Activated CD4-positive, alpha-beta T cell treated with anti-CD3 and anti-CD28 coated beads for 4 hours (primary cell): ENCODE results near the gene SCGB3A1.

Experiments used
- DNase-seq, 2 donors: peaks; one replicate each; pipeline ENCODE4 v3.0.0-alpha.2; 2020

The SCGB3A1 gene

DNA sequence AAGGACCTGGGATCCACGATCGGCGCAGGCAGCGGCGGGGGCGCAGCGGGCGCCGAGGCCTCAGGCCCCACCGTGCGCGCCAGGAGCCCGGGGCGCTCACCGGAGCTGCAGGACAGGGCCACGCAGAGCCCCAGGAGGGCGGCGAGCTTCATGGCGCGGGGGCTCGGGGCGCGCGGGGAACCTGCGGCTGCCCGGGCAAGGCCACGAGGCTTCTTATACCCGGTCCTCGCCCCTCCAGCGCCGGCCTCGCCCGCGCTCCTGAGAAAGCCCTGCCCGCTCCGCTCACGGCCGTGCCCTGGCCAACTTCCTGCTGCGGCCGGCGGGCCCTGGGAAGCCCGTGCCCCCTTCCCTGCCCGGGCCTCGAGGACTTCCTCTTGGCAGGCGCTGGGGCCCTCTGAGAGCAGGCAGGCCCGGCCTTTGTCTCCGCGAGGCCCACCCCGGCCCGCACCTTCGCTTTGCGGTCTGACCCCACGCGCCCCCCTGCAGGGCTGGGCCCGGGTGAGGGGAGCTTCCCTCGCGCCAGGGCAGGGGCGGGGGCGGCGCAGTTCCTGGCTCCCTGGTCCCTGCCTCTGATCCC lies at the start of gene SCGB3A1:
Gene SCGB3A1 (minus strand): TSS at position 189 of the 577 bp plus-strand sequence. CDS start 37 bp downstream, at position 152.
- no peak for DNase-seq

DNA sequence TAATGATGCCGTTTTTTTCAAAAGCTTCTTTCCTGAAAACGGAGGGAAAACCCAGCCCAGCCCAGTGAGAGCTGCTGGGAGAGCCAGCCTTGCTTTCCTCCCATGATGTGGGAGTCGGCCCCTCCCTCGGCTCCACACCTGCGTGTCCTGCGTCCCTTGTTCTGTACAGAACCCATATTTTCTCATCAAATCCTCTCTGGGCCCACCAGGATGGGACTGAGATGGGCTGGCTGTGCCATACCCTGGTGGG lies 49.2 kb upstream of the SCGB3A1 start:
- DNase-seq, result no peak

DNA sequence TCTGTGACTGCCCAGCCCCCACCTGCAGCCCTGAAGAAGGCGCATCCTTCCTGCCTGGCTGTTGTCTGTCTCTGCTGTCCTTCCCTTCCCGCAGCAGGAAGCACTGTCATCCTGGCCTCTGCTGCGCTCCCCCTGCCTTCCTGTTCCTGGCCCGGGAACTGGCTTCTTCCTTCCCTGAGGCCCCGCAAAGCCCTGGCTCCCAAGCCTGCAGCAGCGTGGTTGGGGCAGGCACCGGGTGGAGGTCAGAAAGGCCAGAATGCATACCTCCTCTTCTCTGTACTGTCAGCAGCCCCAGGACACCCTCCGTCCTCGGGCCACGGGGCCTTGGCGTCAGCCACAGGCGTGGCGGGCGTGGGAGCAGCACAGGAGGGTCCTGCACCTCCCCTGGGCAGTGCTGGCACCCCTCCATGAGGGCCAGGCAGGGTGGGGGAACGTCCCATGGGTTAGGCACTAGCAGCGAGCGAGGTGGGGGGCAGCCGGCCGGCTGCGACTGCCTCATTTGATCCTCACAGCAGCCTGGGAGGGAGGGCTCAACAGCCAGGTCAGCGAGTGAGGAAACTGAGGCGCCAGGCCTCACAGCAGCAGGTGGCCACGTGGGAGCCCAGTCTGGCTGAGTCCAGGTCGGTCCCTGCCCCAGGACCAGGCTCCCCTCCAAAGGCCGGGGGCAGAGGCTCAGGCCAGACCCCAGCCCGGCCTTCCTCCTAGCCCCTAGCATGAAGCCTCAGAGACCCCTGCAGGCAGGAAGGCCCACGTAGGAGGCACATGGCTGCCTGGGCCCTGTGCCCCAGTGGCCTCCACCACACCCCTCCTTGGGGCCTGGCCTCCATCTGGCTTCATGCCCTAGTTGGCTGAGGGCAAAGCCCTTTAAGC lies 48.7 kb upstream of the SCGB3A1 start:
- DNase-seq, result no peak

- no peak for DNase-seq
Observed at GRCh38 chr5:180639287-180639686, 48.0 kb upstream of the SCGB3A1 start.

GRCh38 chr5:180637962-180638680 lies 46.8 kb upstream of the SCGB3A1 start:
- DNase-seq, result no peak

- DNase-seq, result no peak
Observed at GRCh38 chr5:180636403-180637075, 45.2 kb upstream of the SCGB3A1 start.

- no peak for DNase-seq
Observed at GRCh38 chr5:180636016-180636402, 44.7 kb upstream of the SCGB3A1 start.

DNA sequence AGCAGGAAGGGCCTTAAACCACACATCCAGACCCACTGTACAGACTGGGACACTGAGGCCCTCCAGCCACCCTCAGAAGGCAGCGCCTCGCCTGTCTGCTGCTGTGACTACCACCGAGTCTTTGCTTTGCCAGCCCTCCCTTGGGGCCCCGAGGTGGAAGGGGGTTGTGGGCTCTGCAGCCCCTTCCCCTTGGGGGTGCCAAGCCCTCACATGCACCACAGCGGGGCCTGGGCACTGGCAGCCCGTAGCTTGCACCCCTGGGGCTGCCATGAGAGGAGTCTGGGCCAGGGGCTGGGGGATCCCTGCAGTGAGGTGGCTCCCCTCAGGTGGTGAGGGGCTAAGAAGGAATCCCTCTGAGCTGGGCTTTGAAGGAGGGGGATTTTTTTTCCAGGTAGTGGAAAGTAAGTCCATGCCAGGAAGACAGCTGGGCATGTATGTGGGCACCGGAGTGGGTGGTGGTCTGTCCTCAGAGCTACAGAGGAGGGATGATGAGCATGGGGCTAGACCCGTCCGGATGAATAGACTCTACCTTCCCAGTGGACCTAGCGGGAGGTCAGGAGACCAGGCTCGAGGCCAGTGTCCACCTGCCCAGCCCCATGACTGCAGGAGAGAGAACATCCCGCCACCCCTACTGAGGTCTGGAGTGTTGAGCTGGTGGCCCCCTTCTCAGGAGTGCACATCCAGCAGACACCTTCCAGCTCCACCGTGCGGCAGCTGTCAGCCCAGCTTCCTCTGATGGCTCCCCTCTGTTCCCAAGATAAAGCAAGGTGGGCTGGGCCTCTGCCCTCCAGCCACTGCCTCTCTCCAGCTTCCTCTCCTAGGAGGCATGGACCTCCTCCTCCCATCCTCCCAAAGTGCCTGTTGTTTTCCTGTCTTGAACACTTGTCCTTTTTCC lies 42.2 kb upstream of the SCGB3A1 start:
- DNase-seq, result no peak

DNA sequence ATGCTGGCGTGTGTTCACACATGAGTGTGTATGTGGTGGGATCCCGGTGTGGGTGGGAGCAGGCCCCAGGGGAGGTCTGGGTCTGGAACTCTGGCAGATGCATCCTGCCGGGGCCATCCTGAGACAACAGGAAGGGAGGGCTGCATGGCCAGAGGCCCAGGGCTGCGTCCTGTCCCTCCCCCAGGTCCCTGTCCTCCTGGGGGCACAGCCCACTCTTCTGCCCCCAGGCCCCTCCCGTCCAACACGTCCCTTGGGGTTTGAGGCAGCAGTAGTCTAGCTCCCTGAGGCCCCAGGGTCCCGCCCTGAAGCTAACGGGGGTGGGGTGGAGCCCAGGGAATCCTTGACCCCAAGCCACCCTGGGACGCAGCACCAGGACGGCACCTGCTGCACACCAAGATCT lies 41.5 kb upstream of the SCGB3A1 start:
- no peak for DNase-seq

DNA sequence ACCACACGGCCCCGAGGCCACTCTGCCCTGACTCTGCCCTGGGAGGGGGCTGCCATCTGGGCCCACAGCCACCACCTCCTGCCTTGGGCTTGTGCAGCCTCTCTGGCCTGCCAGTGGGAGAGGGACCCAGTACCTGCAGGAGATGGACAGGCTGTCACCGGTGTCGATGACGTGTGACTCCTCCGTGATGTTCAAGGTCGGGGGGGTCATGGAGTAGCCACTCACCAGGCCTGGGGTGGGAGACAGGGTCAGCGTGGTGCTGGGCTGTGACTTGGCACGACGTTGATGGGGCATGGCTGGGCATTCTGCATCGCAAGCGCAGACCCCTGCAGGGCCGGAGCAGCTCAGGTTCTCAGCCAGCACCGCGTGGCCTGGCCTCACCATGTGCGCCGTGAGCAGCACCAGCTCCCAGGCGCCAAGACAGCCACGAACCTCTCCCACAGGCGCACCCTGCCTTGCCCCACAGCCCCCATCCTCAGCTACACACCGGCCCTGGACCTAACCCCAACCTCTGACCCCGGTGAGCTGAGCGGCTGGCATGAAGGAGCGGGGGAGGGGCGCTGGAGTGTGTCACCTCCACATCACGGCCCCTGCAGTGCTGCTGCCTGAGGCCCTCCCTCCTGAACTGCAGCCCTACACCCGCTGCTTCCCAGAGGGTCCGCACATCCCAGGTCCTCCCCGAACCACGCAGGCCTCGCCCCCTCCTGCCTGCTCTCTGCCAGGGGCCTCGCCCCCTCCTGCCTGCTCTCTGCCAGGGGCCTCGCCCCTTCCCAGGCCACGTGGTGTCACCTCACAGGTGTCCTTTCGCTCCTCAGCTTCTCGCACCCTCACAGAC lies 40.5 kb upstream of the SCGB3A1 start:
- no peak for DNase-seq

DNA sequence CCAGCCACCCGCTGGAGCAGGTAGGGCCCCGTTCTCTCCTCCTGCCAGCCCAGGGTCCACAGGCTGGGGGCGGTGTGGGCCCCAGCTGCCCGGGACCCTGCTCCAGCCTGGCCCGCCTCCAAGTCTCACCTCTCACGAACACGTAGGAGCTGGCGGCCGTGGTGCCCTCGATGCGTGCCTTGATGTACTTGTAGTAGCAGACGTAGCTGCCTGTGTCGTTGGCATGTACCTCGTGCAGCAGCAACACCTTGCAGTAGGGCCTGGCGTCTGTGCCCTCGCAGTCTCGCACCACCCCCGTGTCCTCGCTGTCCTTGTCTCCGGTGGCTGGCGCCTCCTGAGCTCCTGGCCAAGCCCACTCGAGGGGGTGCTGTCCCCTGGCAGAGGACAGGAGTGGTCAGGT lies 39.1 kb upstream of the SCGB3A1 start:
- no peak for DNase-seq

DNA sequence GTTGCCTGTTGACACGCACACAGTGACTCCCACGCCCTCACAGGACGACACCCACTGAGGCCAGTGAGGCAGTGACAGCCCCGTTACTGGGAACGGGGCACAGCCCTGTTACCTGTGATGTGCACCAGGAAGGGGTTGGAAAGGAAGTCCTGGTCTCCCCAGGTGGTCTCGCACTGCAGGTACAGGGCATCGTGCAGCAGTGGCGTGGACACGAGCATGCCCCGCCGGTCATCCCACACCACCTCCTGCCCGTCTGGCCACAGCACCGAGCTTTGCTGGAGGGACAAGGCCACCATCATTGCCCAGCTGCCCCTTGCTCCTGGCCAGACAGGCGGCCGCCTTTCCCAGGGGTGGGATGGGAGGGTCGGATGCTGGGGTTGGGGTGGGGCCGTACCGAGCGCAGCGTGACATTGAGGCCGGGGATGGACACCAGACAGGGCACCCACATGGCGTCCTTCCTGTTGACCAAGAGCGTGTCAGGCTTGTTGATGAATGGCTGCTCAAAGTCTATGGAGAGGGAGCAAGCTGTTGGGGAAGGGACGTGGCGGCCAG lies 38.6 kb upstream of the SCGB3A1 start:
- DNase-seq, result no peak

DNA sequence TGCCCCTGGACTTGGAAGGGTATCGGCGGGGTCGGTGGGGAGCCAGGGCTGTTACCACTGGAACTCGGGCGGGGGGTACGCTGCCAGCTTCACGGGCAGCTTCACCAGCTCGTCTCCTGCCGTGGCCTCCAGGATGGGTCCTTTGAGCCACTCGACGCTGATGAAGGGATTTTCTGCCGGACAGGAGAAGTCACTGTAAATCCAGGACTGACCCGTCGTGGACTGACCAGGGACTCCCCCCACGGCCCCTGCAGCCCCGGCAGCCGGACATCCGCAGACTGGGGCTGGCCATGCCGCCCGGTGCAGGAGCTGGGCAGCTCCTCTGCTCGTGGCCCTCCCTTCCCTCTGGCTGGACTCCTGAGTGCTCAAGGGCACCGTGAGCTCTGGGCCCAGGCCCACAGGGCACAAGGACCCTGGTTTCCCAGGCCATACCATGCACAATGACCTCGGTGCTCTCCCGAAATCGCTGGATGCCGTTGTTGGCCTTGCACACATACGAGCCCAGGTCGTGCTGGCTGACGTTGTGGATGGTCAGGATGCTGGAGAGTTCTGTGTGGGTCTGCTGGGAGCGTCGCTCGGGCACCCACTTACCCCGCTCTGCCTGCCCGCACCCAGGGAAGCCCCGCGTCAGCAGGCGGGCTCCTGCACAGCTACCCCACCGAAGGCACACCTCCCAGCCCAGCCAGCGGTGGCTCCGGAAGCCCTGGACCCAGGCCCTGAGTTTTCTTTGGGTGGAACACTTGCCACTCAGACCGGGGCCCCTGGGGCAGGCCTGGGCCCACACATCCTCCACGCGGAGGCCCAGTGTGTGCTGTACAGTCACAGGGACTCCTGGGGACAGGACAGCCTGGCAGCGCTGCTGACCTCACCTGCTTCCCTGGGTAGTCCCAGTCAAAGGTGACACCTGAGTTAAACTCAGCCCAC lies 37.8 kb upstream of the SCGB3A1 start:
- DNase-seq, result no peak

- no peak for DNase-seq
Observed at GRCh38 chr5:180628211-180628610, 36.9 kb upstream of the SCGB3A1 start.

DNA sequence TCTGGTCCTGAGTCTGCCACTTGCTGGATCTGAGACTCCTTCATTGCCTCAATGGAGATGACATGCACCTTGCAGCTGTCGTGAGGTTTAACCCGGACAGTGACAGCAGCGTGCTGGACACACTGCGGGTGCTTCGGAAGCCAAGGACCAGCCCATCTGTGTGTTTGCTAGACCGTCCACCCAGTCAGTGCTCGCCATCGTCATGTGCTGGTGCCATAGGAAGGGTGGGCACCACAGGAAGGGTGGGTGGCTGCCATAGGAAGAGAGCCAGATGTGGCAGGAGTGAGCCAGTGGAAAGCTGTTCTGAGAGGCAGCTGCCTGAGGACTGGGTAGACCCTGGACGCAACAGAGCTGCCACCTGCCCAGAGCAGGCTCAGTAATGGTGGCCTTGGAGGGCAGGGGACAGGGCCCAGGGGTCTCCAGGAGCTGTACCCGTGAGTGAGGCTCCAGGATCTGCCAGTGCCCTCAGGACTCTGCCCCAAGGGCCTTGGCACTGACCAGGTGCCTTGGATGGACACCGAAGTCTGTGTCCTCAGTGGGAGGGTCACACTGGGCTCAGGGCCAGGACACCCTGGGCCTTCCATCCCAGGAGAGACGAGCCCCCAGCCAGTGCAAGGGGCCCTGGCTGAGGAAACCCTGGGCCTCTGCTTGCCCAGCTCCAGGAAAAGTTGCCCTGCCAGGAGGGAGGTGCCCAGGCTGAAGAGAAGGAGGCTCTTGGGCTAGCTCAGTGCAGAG lies 36.3 kb upstream of the SCGB3A1 start:
- no peak for DNase-seq

- no peak for DNase-seq
Observed at GRCh38 chr5:180626661-180627385, 35.5 kb upstream of the SCGB3A1 start.

- no peak for DNase-seq
Observed at GRCh38 chr5:180625791-180626660, 34.7 kb upstream of the SCGB3A1 start.
